GM18868 (cell line): Measurements from ENCODE around the gene HMCN2.
"Not testable (repeated sequence)": the region's sequence is repeated elsewhere in the genome, so short reads cannot be mapped to it uniquely, and the experiment has no call there.

Source experiments
- ATAC-seq: cut with Tn5 transposase; IDR thresholded peaks from one replicate; pipeline ENCODE4 v1.9.1; 2021; ENCODE audit warnings: mild to moderate bottlenecking, moderate library complexity; ENCODE audit not compliant: unreplicated experiment

Gene HMCN2

DNA sequence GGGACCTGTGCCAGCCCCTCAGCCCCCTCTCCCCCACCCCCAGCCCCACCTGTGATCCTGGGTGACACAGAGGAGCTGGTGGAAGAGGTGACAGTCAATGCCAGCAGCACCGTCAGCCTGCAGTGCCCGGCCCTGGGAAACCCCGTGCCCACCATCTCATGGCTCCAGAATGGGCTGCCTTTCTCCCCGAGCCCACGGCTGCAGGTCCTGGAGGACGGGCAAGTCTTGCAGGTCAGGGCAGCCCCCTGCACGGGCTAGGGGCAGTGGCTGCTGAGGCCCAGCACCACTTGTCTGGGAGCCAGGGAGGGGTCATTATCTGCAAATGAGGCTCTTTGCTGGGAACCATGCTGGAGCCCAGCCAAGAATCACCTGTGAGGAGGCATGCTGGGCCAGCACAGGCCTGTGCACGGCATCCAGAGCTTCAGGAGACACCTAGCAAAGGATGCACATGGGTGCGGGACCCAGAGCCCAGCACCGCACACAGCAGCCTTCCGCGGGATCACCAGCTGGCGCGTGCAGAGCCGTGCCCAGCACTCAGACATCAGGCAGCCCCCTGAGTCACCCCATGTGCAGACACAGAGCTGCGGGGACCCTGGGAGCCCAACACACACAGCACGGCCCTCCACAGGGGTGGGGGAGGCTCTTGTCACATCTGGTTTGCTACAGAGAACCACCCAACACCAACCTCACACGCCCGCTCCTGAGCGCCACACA is 117.2 kb downstream of the HMCN2 start:
- ATAC-seq, result no peak

GRCh38 chr9:130383350-130383715 is 117.8 kb downstream of the HMCN2 start:
- ATAC-seq, result no peak

DNA sequence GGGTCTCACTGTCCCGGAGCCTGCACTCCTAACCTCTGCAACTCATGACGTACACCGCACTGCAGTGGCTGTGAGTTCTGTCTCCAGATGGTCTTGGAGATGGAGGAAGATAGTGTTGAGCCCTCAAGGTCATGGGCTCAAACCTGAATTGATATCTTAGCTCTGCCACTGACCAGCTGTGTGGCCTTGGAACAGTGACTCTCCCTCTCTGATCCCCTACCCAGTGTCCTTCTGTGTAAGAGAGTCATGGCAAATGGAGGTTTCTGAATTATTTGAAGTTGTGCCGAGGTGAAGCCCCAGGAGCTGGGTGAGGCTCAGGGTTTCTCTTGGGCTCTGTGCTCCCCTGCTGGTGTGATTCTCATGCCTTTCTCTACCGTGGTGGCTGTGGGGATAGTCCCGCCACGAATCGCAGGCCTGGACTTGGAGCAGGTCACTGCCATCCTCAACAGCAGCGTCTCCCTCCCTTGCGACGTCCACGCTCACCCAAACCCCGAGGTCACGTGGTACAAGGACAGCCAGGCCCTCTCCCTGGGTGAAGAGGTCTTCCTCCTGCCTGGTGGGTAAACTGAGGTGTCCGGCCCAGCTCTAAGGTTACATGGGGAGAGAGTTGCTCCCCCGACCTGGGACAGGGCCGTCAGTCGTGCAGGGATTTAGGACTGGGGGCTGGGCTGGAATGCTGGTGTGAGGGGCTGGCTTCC is 118.6 kb downstream of the HMCN2 start:
- ATAC-seq, result no peak

DNA sequence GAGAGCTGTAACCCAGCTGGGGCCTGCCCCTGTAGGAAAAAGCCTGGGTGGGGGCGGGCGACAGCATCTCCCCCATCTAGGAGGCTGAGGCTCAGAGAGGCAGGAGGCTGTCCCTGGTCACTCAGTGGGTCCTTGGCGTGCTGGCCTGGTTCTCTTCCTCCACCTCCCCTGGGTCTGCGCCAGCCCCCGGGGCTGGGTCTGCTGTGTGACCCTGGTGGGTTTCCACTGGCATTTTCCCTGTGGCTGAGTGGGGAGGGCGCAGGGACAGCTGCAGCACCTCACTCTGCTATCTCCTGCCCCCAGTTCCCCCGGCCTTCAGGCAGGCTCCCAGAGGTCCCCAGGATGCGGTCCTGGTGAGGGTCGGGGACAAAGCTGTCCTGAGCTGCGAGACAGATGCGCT is 119.7 kb downstream of the HMCN2 start:
- ATAC-seq, result no peak

GRCh38 chr9:130387398-130387797 is 121.8 kb downstream of the HMCN2 start:
- ATAC-seq, result no peak

DNA sequence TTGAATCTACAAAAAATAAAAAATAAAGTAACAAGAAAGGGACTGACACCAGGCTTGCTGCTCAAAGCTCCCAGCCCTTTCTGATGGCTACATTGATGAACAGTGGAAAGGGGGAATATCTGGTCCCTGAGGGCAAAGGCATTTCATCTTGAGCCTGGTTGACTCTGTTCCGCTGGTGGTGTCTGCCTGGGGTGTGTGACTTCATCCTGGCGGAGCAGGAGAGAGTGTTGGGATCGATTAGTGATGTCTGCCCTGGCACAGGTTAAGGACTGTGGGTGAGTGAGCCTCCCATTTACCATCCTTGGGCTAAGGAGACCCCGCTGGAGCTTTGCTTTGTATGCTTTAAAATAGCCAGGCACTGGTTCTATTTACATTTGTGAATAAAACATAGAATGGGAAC is 122.3 kb downstream of the HMCN2 start:
- no peak for ATAC-seq

DNA sequence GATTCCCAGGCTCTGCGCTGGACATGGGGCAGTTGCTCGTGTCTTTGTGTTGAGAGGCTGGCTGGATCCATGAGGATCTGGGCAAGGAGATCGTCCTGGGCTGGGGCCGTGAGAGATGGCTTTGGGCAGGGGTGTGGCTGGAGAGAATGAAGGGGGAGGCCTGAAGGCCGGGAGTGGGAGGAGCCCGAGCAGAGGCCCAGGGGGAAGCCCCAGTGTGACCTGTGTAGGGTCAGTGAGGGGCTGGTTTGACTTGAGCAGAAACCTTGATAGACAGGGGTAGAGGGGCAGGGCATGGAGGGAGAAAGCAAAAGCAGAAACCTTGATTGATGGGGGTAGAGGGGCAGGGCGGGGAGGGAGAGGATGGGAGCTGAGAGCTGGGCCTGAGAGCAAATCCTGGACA is 124.8 kb downstream of the HMCN2 start:
- no peak for ATAC-seq

DNA sequence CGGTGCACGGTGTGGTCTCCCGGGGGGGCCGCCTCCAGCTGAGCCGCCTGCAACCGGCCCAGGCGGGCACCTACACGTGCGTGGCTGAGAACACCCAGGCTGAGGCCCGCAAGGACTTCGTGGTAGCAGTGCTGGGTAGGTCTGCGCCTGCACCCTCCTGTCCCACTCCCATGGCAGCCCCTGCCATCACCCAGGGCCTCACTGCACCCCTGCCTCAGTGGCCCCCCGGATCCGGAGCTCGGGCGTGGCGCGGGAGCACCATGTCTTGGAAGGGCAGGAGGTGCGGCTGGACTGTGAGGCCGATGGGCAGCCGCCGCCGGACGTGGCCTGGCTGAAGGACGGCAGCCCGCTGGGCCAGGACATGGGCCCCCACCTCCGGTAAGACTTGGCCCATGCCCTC is 125.4 kb downstream of the HMCN2 start:
- ATAC-seq, result no peak

DNA sequence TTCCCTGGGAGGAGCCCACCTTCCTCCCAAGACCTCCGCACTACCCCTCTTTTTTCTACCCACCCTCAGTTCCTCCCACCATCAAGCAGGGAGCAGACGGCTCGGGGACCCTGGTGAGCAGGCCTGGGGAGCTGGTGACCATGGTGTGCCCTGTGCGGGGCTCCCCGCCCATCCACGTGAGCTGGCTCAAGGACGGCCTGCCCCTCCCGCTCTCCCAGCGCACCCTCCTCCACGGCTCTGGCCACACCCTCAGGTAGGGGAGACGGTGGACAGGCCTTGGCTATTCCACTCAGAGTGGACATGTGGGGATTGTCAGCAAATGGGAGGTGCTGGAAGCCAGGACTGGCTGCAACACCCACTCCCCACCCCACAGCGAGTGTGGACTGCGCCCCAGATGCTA is 126.3 kb downstream of the HMCN2 start:
- ATAC-seq, result no peak

- no peak for ATAC-seq
These were observed 128.1 kb downstream of the HMCN2 start for GRCh38 chr9:130393681-130394071.

DNA sequence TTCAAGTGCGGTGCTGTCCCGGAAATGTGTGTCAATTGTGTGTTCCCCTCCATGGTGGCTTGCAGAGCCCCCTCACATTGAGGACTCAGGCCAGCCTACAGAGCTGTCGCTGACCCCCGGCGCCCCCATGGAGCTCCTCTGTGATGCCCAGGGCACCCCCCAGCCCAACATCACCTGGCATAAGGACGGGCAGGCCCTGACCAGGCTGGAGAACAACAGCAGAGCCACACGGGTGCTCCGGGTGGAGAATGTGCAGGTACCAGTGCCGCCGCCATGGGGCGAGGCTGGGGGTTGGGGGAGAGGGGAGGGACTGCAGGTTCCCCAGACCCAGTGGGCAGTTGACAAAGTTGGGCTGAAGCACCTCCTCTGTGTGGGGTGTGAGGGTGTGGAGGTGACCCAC is 128.8 kb downstream of the HMCN2 start:
- ATAC-seq, result no peak

DNA sequence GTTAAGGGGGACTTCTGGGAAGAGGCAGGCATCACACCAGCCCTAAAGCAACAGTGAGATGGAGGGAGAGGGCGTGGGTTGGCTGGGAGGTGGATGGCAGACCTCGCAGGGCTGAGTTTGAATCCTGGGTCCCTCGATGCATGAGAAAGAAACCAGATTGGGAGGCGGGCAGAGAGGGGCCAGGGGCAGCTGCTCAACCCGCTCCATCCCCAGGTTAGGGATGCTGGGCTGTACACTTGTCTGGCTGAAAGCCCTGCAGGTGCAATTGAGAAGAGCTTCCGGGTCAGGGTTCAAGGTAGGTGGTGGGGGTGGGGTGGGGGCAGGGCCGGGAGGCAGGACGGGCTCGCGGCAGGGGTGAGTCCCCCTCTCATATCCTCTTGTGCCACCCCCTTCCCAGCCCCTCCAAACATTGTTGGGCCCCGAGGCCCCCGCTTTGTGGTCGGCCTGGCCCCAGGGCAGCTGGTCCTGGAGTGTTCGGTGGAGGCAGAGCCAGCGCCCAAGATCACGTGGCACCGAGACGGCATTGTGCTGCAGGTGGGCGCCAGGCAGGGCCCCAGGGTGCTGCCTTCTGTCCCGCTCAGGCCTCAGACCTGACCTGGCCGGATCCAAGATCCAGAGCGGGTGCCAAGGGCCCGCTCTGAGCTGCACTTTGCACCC is 129.4 kb downstream of the HMCN2 start:
- ATAC-seq, result no peak

DNA sequence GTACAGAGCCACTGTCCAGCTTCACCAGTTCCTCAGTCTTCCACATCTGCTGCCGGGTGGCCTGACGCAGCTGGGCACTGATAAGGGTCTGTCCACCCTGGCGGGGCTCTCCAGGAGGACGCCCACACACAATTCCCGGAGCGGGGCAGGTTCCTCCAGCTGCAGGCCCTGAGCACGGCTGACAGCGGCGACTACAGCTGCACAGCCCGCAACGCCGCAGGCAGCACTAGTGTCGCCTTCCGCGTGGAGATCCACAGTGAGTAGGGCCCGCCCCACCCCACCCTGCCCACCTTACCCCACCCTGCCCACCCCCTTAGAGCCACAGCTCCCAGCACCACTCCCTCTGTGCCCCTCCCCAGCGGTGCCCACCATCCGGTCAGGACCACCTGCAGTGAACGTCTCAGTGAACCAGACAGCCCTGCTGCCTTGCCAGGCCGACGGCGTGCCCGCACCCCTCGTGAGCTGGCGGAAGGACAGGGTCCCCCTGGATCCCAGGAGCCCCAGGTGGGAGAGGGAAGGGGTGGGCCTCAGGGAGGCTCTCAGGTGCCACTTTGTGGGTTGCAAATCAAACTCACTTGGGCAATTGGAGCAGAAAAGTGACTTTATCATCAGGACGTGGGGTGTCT is 130.4 kb downstream of the HMCN2 start:
- ATAC-seq, result no peak

GRCh38 chr9:130396581-130396980 is 131.0 kb downstream of the HMCN2 start:
- no peak for ATAC-seq

DNA sequence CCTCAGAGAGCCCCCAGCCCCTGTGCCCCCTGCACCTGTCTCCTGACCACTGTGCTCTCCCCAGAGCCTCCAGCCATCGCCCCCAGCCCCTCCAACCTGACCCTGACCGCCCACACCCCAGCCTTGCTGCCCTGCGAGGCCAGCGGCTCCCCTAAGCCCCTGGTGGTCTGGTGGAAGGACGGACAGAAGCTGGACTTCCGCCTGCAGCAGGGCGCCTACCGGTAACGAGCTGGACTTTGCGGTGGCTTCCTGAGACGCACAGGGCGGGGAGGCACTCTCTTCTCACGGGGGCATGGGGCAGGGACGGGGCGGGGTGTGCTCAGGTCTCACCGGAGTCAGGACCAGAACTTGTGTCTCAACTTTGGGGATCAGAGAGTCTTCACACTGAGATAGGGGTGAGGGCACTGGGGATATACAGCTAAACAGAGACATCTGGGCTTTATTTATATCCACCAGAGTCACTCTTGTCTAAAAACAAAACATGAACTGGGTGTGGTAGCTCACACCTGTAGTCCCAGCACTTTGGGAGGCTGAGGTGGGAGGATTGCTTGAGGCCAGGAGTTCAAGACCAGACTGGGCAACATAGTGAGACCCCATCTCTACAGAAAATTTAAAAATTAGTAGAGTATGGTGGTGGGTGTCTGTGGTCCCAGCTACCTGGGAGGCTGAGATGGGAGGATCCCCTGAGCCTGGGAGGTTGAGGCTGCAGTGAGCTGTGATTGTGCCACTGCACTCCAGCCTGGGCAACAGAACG is 133.1 kb downstream of the HMCN2 start:
- no peak for ATAC-seq

- ATAC-seq, result no peak
These were observed 134.2 kb downstream of the HMCN2 start for GRCh38 chr9:130399768-130400167.

DNA sequence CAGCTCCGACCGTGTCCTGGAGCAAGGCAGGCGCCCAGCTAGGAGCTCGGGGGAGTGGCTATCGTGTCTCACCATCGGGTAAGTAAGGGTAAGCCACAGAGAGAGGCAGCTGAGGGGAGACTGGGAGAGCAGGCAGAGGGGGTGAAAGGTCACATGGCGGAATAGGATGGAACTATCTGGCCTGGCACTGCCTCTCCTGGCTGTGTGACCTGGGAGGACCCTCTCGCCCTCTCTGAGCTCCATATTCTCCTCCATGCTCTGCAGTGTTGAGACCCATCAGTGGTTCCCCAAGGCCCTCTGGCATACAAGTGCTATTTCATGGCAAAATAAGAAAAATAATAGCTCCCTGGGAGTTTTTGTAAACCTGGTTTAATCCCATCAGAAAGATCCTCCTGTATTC is 135.3 kb downstream of the HMCN2 start:
- no peak for ATAC-seq

DNA sequence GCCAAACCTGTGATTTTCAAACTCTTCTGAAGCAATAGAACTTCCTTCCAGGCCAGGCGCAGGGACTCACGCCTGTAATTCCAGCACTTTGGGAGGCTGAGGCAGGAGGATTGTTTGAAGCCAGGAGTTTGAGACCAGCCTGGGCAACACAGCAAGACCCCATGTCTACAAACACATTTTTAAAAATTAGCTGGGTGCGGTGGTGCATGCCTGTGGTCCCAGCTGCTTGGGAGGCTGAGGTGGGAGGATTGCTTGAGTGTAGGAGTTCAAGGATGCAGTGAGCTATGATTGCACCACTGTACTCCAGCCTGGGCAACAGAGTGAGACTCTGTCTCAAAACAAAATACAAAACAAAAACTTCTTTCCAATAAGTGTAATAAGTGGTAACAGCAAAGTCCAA is 136.2 kb downstream of the HMCN2 start:
- not testable (repeated sequence) for ATAC-seq

DNA sequence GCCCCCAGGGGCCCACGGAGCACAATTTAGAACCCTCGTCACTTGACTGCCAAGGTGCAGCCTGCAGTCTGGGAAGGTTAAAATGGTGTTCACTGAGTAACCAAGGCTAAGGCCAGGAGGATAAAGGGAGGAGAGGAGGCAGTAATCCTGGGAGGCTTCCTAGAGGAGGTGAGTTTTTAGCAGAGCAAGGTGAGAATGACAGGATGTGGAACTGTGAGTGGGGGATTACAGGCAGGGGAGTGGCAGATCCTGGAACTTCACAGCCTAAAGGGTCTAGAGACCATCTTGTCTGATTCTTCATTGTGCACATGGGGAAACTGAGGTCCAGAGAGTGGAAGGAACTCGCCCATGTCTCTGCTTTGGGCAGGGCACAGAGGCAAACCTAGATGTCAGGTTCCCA is 136.7 kb downstream of the HMCN2 start:
- no peak for ATAC-seq

- no peak for ATAC-seq
These were observed 137.3 kb downstream of the HMCN2 start for GRCh38 chr9:130402645-130403440.
